Endothelial cell of umbilical vein (primary cell): ENCODE data around the gene NEU4. TPM values are rescaled to one million over a fixed set of nuclear protein-coding genes. Genes with fewer than 3 reads are reported as not detected.

Source experiments
- BruUV-seq: library from RNA; stranded (reverse); fragments of 400-500 nt; replicated peaks from 2 replicates; lab custom pipeline; 2021; lab: Mats Ljungman, UMichigan
- CTCF ChIA-PET: fragments of 300-600, 350-600 bp; sonication (Branson Sonifier 250); formaldehyde crosslinking; loops from one replicate; lab custom pipeline; 2021; ENCODE audit warnings: antibody characterized with exemption, inconsistent platforms; lab: Charles Lee
- POLR2A ChIA-PET: fragments of 300-600, 350-600 bp; sonication (Branson Sonifier 250); formaldehyde crosslinking; loops from one replicate; lab custom pipeline; 2021; ENCODE audit warnings: antibody characterized with exemption, inconsistent platforms; lab: Charles Lee
- DNase-seq: peaks from one replicate; pipeline ENCODE4 v3.0.0-alpha.2; 2011; ENCODE audit warnings: low read depth, low spot score
- FAIRE-seq: peaks from 2 replicates; lab custom pipeline; 2011; peaks lifted over from hg19 to GRCh38; lab: Jason Lieb, UNC
- H2AFZ ChIP-seq: 2 replicates; pipeline ENCODE4 v1.6.0; 2012; ENCODE audit warnings: low read depth, low read length, control low read depth, inconsistent platforms
- H3K27ac ChIP-seq: 2 replicates; pipeline ENCODE4 v1.5.1; 2011; ENCODE audit warnings: low read depth, mild to moderate bottlenecking, control low read depth, low read length, moderate library complexity; ENCODE audit not compliant: insufficient read depth
- H3K27me3 ChIP-seq, 2 experiments: 2 replicates each; pipeline versions ENCODE4 v1.6.0 to v1.6.1; 2011; ENCODE audit warnings: low read length in 2 of 2, mixed read lengths in 1 of 2; ENCODE audit not compliant: control insufficient read depth in 2 of 2, insufficient read depth in 2 of 2
- H3K36me3 ChIP-seq, 2 experiments: 2 replicates in 1 of 2; 3 replicates in 1 of 2; pipeline ENCODE4 v1.5.1; 2011; ENCODE audit warnings: low read length in 2 of 2, mild to moderate bottlenecking in 1 of 2, moderate library complexity in 1 of 2; ENCODE audit not compliant: control insufficient read depth in 2 of 2, insufficient read depth in 2 of 2; ENCODE audit errors: extremely low read depth in 1 of 2
- H3K4me1 ChIP-seq: 3 replicates; pipeline ENCODE4 v1.5.1; 2011; ENCODE audit warnings: mild to moderate bottlenecking, low read length; ENCODE audit not compliant: control insufficient read depth, insufficient read depth; ENCODE audit errors: extremely low read depth
- H3K4me2 ChIP-seq: 2 replicates; pipeline ENCODE4 v1.6.1; 2011; ENCODE audit warnings: low read length, control low read depth, mixed read lengths; ENCODE audit not compliant: insufficient read depth
- H3K4me3 ChIP-seq, 3 experiments: fragments of 200-600 bp in 1 of 3; sonication (generic), shearing (Covaris generic) in 1 of 3; replicated peaks in 1 of 3; 2 replicates each; pipeline ENCODE4 v1.5.1; 2011 to 2016; ENCODE audit warnings: control low read depth in 3 of 3, low read length in 3 of 3, mild to moderate bottlenecking in 2 of 3, inconsistent platforms in 1 of 3, low read depth in 1 of 3, moderate library complexity in 1 of 3; ENCODE audit not compliant: insufficient read depth in 1 of 3
- H3K79me2 ChIP-seq: 2 replicates; pipeline ENCODE4 v1.6.0; 2012; ENCODE audit warnings: low read length, inconsistent platforms; ENCODE audit not compliant: control insufficient read depth, insufficient read depth
- H3K9ac ChIP-seq: replicated peaks from 2 replicates; pipeline ENCODE3; 2011; ENCODE audit warnings: low read length, control low read depth; ENCODE audit not compliant: insufficient read depth; ENCODE audit errors: extremely low read depth
- H3K9me1 ChIP-seq: replicated peaks from 3 replicates; pipeline ENCODE4 v1.6.0; 2011; ENCODE audit warnings: mild to moderate bottlenecking, low read length; ENCODE audit not compliant: control insufficient read depth, insufficient read depth; ENCODE audit errors: extremely low read depth
- H3K9me3 ChIP-seq: replicated peaks from 2 replicates; pipeline ENCODE4 v1.5.1; 2012; ENCODE audit warnings: low read length, inconsistent platforms; ENCODE audit not compliant: control insufficient read depth, insufficient read depth
- H4K20me1 ChIP-seq: replicated peaks from 2 replicates; pipeline ENCODE3; 2011; ENCODE audit warnings: mild to moderate bottlenecking, low read length; ENCODE audit not compliant: control insufficient read depth, insufficient read depth; ENCODE audit errors: extremely low read depth
- CTCF ChIP-seq, 2 donors: IDR thresholded peaks; 1 replicate in 1 of 2; 2 replicates in 1 of 2; pipeline ENCODE4 v1.5.1; 2011; ENCODE audit warnings: low read length in 2 of 2, mild to moderate bottlenecking in 2 of 2, moderate library complexity in 2 of 2, control low read depth in 1 of 2, inconsistent platforms in 1 of 2, low read depth in 1 of 2; ENCODE audit not compliant: insufficient read depth in 1 of 2; ENCODE audit errors: extremely low read depth in 1 of 2
- EZH2 ChIP-seq: IDR thresholded peaks from 2 replicates; pipeline ENCODE4 v1.6.1; 2012; ENCODE audit warnings: borderline replicate concordance, low read depth, mild to moderate bottlenecking, moderate library complexity, low read length, inconsistent platforms; ENCODE audit not compliant: severe bottlenecking
- FOS ChIP-seq: IDR thresholded peaks from 2 replicates; pipeline ENCODE4 v1.6.1; 2011; ENCODE audit warnings: mild to moderate bottlenecking, low read length, moderate library complexity, borderline replicate concordance; ENCODE audit not compliant: insufficient read depth
- GATA2 ChIP-seq: IDR thresholded peaks from 2 replicates; pipeline ENCODE4 v1.7.0; 2011; ENCODE audit warnings: low read depth, mild to moderate bottlenecking, moderate library complexity, mixed read lengths, low read length; ENCODE audit not compliant: insufficient read length, insufficient read depth
- JUN ChIP-seq: IDR thresholded peaks from 2 replicates; pipeline ENCODE4 v1.6.1; 2011; ENCODE audit warnings: borderline replicate concordance, low read depth; ENCODE audit not compliant: insufficient read length, insufficient read depth
- MYC ChIP-seq: IDR thresholded peaks from one replicate; pipeline ENCODE4 v1.6.1; 2011; ENCODE audit warnings: mild to moderate bottlenecking, low read depth, low read length
- POLR2A ChIP-seq: IDR thresholded peaks from 2 replicates; pipeline ENCODE4 v1.6.1; 2012; ENCODE audit warnings: low read depth, mild to moderate bottlenecking, control low read depth, low read length
- POLR2AphosphoS5 ChIP-seq: IDR thresholded peaks from 2 replicates; pipeline ENCODE4 v1.6.1; 2012; ENCODE audit warnings: low read depth, mild to moderate bottlenecking, control low read depth, low read length, moderate library complexity; ENCODE audit not compliant: insufficient read depth
- dilution Hi-C: fragments of 300-500 bp; cut with MboI; formaldehyde crosslinking; loops from one replicate; pipeline ENCODE4 v1.15.0; 2019; ENCODE audit warnings: low sequenced_read_pairs; ENCODE audit not compliant: extremely low pct_ligation_motif_present
- intact Hi-C: fragments of 100-400 bp; cut with micrococcal nuclease; formaldehyde crosslinking; loops from one replicate; pipeline ENCODE4 v1.10.0; 2022
- polyA plus RNA-seq, 4 experiments: library from polyadenylated mRNA; depleted of rRNA in 3 of 4; stranded (reverse) in 3 of 4; unstranded in 1 of 4; fragments of >200 nt; gene quantifications; 2 replicates each; pipeline versions ENCODE4 v1.2.1 to v1.2.3, GENCODE V29; 2011 to 2012; ENCODE audit warnings: missing spikeins in 1 of 4
- total RNA-seq: library from RNA; stranded (reverse); gene quantifications from 2 replicates; pipeline ENCODE4 v1.2.3, GENCODE V29; 2021
- TF ChIP-seq, protein P1 (sequence below): IDR thresholded peaks from 2 replicates; pipeline ENCODE4 v1.6.1; 2011; ENCODE audit not compliant: insufficient read depth, insufficient read length

Gene NEU4
- total and polyA plus RNA-seq, 2 donors (not counting 3 experiments of a cell fraction or from before 2014, with no cell fraction given) = not detected

DNA sequence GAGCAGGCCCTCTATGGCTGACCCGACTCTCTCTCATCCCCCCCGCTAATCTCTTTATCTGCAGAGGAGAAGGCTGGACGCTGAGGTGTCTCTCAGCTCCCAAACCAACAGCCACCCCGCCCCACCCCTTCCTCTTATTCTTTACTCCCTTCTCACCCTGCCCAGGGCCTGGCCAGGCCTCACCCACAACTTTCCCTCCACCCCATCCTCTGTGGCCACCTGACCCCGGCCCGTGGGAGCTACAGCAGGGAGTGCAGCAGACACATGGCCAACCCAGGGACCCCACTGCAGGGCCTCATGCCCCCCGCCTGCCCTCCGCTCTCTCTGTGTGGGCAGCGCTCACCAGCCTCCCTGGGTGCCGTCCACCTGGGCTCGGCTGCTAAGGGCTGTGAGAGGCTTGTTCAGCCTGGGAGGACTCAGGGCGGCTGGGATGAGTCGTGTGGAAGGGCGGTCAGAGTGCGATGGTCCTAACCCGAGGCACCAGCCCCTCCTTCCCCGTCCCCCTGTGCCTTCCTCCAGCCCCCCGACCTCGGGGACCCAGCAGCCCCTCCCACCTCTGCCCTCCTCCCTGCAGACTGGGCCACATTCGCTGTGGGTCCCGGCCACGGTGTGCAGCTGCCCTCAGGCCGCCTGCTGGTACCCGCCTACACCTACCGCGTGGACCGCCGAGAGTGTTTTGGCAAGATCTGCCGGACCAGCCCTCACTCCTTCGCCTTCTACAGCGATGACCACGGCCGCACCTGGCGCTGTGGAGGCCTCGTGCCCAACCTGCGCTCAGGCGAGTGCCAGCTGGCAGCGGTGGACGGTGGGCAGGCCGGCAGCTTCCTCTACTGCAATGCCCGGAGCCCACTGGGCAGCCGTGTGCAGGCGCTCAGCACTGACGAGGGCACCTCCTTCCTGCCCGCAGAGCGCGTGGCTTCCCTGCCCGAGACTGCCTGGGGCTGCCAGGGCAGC lies 6.8 kb downstream of the NEU4 start:
- no peaks in the 10 kb centered on the region for H3K9me1 ChIP-seq
- H4K20me1 ChIP-seq = no peaks in the 10 kb centered on the region
- H2AFZ ChIP-seq = no peak overlapping the region
- ChIA-PET POLR2A (no interaction called here), CTCF (no interaction called here)
- no peak overlapping the region for H3K4me2 ChIP-seq
- TF ChIP-seq MYC (no peak), FOS (no peak), POLR2A (no peak)
- TF ChIP-seq, protein P1, sequence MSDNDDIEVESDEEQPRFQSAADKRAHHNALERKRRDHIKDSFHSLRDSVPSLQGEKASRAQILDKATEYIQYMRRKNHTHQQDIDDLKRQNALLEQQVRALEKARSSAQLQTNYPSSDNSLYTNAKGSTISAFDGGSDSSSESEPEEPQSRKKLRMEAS = no peak
- no peaks in the 10 kb centered on the region for H3K9me3 ChIP-seq
- peaks cover 3% of the 10 kb centered on the region for H3K4me1 ChIP-seq
- H3K27ac ChIP-seq = no peak overlapping the region
- H3K9ac ChIP-seq = no peak overlapping the region
- dilution Hi-C loops = no loop called here
- no peaks in the 10 kb centered on the region for H3K79me2 ChIP-seq
- DNase-seq (no peak), FAIRE-seq (no peak)
- no TSS peak for BruUV-seq
- H3K36me3 ChIP-seq = no peaks in the 10 kb centered on the region
- intact Hi-C loops = no loop called here
- H3K4me3 ChIP-seq = no peak overlapping the region
- H3K27me3 ChIP-seq = no peaks in the 10 kb centered on the region

- BruUV-seq = no TSS peak
- ChIA-PET CTCF (no interaction called here), POLR2A (no interaction called here)
- H2AFZ ChIP-seq = peak overlapping the region; percentile 69
- intact Hi-C loops = no loop called here
- H3K4me1 ChIP-seq = peaks cover 3% of the 10 kb centered on the region
- H4K20me1 ChIP-seq = no peaks in the 10 kb centered on the region
- no peaks in the 10 kb centered on the region for H3K9me1 ChIP-seq
- DNase-seq (no peak), FAIRE-seq (no peak)
- no peaks in the 10 kb centered on the region for H3K27me3 ChIP-seq
- no peak overlapping the region for H3K9ac ChIP-seq
- no peak overlapping the region for H3K4me3 ChIP-seq
- no peak overlapping the region for H3K27ac ChIP-seq
- no peaks in the 10 kb centered on the region for H3K9me3 ChIP-seq
- dilution Hi-C loops = no loop called here
- no peak overlapping the region for H3K4me2 ChIP-seq
- no peak for TF ChIP-seq CTCF (IDR thresholded peaks at IDR 0.05; ENCODE audit: extremely low read depth in 1 of 2, insufficient read depth in 1 of 2, low read depth in 1 of 2, low read length in 2 of 2)
- no peak for TF ChIP-seq GATA2
- no peak for TF ChIP-seq EZH2
- TF ChIP-seq JUN = no peak
- TF ChIP-seq POLR2AphosphoS5 = no peak
- TF ChIP-seq, protein P1 = no peak
- no peaks in the 10 kb centered on the region for H3K79me2 ChIP-seq
- no peaks in the 10 kb centered on the region for H3K36me3 ChIP-seq
Measured at GRCh38 chr2:241816431-241817121, 7.6 kb downstream of the NEU4 start.
